B cell (primary cell): ENCODE results near the gene TIE1.

ENCODE experiments used
- CTCF ChIP-seq: fragments of 200-600 bp; IDR thresholded peaks from one replicate; pipeline ENCODE4 v1.8.0; 2022; ENCODE audit warnings: antibody characterized with exemption, mild to moderate bottlenecking
- EZH2 ChIP-seq: IDR thresholded peaks from 2 replicates; pipeline ENCODE4 v1.6.1; 2012; ENCODE audit warnings: borderline replicate concordance, low read depth, mild to moderate bottlenecking, moderate library complexity, low read length; ENCODE audit not compliant: insufficient read depth, poor library complexity, severe bottlenecking

- TF ChIP-seq EZH2 (no peak), CTCF (no peak)
Observed at GRCh38 chr1:43252225-43252624, 48.6 kb upstream of the TIE1 start.
